Tibial nerve (tissue), 4 donors: ENCODE measurements around the gene DGKH. TPM values are rescaled to one million over a fixed set of nuclear protein-coding genes. Genes with fewer than 3 reads are reported as not detected.

ENCODE experiments used
- DNase-seq, 2 donors: peaks; one replicate each; pipeline ENCODE4 v3.0.0-alpha.2; 2019; ENCODE audit warnings: low spot score in 2 of 2
- H3K27ac ChIP-seq, 4 donors: fragments of 200-600 bp; sonication (generic) in 3 of 4; one replicate each; pipeline ENCODE4 v1.5.1; 2017 to 2019; ENCODE audit warnings: mild to moderate bottlenecking in 1 of 4
- H3K27me3 ChIP-seq, 2 donors: fragments of 200-600 bp; sonication (generic) in 1 of 2; one replicate each; pipeline versions ENCODE4 v1.5.1 to v1.6.0; 2017 to 2019
- H3K36me3 ChIP-seq, 3 donors: fragments of 200-600 bp; sonication (generic); one replicate each; pipeline ENCODE4 v1.5.1; 2018 to 2019
- H3K4me1 ChIP-seq, 4 donors: fragments of 200-600 bp; sonication (generic) in 3 of 4; one replicate each; pipeline ENCODE4 v1.5.1; 2017 to 2019
- H3K4me3 ChIP-seq, 4 donors: fragments of 200-600 bp; sonication (generic) in 3 of 4; one replicate each; pipeline ENCODE4 v1.5.1; 2017 to 2019; ENCODE audit warnings: mild to moderate bottlenecking in 1 of 4, moderate library complexity in 1 of 4
- H3K9me3 ChIP-seq, 4 donors: fragments of 200-600 bp; sonication (generic) in 3 of 4; one replicate each; pipeline ENCODE4 v1.5.1; 2017 to 2019
- EP300 ChIP-seq, 2 donors: sonication (generic); formaldehyde crosslinking; IDR thresholded peaks; one replicate each; pipeline ENCODE4 v1.6.1; 2017; ENCODE audit warnings: antibody characterized with exemption in 2 of 2, mild to moderate bottlenecking in 1 of 2
- POLR2A ChIP-seq, 2 donors: fragments of 450-650 bp; IDR thresholded peaks; one replicate each; pipeline ENCODE4 v1.6.1; 2017; ENCODE audit warnings: antibody characterized with exemption in 2 of 2, mild to moderate bottlenecking in 2 of 2, moderate library complexity in 2 of 2
- WGBS, 2 donors: methylation state at CpG; one replicate each; pipeline ENCODE4 v1.1.5; 2018; 5-methylcytosine and 5-hydroxymethylcytosine counted together
- total RNA-seq, 4 donors: library from RNA; depleted of rRNA; stranded (reverse); fragments of >200 nt; gene quantifications; one replicate each; pipeline ENCODE4 v1.1.0, GENCODE V29; 2016
- TF ChIP-seq, protein P1 (sequence below), 5 experiments: fragments of 200-600 bp in 3 of 5; fragments of 450-650 bp in 2 of 5; sonication (generic) in 3 of 5; IDR thresholded peaks; one replicate each; pipeline ENCODE4 v1.5.1; 2016 to 2019; ENCODE audit warnings: antibody characterized with exemption in 5 of 5, mild to moderate bottlenecking in 3 of 5, moderate library complexity in 2 of 5

Gene DGKH
- total RNA-seq, 4 donors from 2014 or later, result 9.6 to 14.5 (median 12.3) TPM

DNA sequence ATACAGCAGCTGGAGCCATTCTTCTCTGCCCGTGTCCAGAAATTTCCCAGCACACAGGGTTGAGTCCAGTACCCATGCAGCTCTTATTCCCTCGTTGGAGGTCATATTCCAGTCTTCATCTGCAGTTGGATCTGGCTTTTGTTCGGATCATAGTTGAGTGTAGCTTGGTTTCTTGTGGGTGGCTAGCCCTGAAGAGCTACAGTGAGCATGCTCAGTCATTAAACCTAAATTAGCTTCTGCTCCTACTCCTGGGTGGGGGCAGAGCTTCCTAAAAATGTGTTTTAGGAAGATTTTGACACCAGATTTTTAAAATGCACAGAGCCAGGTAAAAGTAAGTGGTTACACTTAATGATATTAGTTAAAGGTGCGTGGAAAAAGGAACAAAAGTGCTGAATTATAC is 64.4 kb downstream of the DGKH start:
- Histone ChIP-seq H3K4me1 (peaks cover 0 to 6% (median 0%) of the 10 kb centered on the region in 4 donors), H3K9me3 (no peaks in the 10 kb centered on the region), H3K27ac (no peak overlapping the region), H3K27me3 (no peaks in the 10 kb centered on the region), H3K4me3 (no peak overlapping the region), H3K36me3 (no peaks in the 10 kb centered on the region)
- DNase-seq, result no peak
- 51 to 62% methylated on average over 4 of the region's 4 CpGs for whole genome bisulfite sequencing, 2 donors
- TF ChIP-seq POLR2A (IDR thresholded peaks at IDR 0.05), result no peak
- TF ChIP-seq EP300 (IDR thresholded peaks at IDR 0.05), result no peak
- TF ChIP-seq, protein P1, sequence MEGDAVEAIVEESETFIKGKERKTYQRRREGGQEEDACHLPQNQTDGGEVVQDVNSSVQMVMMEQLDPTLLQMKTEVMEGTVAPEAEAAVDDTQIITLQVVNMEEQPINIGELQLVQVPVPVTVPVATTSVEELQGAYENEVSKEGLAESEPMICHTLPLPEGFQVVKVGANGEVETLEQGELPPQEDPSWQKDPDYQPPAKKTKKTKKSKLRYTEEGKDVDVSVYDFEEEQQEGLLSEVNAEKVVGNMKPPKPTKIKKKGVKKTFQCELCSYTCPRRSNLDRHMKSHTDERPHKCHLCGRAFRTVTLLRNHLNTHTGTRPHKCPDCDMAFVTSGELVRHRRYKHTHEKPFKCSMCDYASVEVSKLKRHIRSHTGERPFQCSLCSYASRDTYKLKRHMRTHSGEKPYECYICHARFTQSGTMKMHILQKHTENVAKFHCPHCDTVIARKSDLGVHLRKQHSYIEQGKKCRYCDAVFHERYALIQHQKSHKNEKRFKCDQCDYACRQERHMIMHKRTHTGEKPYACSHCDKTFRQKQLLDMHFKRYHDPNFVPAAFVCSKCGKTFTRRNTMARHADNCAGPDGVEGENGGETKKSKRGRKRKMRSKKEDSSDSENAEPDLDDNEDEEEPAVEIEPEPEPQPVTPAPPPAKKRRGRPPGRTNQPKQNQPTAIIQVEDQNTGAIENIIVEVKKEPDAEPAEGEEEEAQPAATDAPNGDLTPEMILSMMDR (IDR thresholded peaks at IDR 0.05), result no peak

DNA sequence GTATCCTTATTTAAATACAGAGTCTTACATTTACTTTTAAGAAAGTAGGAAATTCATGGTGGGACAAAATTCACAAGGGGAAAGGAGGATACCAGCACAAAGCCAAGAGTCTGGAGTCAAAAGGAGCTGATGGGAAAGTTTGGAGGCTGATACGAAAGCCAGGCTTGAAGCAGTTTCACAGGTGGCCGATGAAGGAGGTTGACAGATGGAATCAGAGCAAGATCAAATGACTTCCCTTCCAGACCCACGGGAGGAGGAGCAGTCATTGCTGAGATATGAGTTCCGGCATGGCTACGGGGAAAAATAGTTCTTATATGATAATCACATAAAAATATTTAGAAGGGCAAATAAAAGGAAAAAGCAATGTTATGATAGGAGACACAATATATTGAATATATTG is 65.0 kb downstream of the DGKH start:
- 71 to 73% methylated on average over 5 of the region's 5 CpGs for WGBS, 2 donors
- H3K4me3 ChIP-seq, result no peak overlapping the region
- TF ChIP-seq, protein P1 (IDR thresholded peaks at IDR 0.05), result no peak
- TF ChIP-seq POLR2A (IDR thresholded peaks at IDR 0.05) (no peak), EP300 (IDR thresholded peaks at IDR 0.05) (no peak)

DNA sequence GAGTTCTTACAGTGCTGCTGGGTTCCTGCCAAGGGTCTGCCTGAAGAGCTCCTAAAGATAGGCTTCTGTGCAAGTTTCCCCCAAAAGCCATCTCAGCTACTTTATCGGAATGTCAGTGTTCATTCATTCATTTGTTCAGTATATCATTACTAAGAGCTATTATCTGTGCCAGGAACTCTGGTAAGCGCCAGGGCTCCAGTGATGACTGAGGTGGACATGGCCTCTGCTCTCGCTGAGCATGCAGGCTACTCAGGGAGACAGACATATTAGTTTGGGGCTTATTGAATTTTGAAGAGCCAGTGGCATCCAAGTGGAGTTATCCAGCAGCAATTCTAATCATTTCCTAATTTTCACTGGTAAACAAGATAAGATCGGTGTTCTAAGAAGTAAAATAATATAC is 65.8 kb downstream of the DGKH start:
- TF ChIP-seq EP300 (IDR thresholded peaks at IDR 0.05), result no peak
- TF ChIP-seq POLR2A (IDR thresholded peaks at IDR 0.05), result no peak
- DNase-seq, result no peak
- Histone ChIP-seq H3K4me1 (peaks cover 0 to 6% (median 0%) of the 10 kb centered on the region in 4 donors), H3K9me3 (no peaks in the 10 kb centered on the region), H3K4me3 (no peak overlapping the region), H3K27ac (no peak overlapping the region), H3K27me3 (no peaks in the 10 kb centered on the region), H3K36me3 (no peaks in the 10 kb centered on the region)
- WGBS, 2 donors, result 65 to 76% methylated on average over 4 of the region's 4 CpGs

More for the DNA sequence above, 65.0 kb downstream of the DGKH start:
- DNase-seq, result no peak
- H3K27me3 ChIP-seq, result no peaks in the 10 kb centered on the region
- peaks cover 0 to 6% (median 0%) of the 10 kb centered on the region in 4 donors for H3K4me1 ChIP-seq
- no peaks in the 10 kb centered on the region for H3K9me3 ChIP-seq
- no peaks in the 10 kb centered on the region for H3K36me3 ChIP-seq
- no peak overlapping the region for H3K27ac ChIP-seq

DNA sequence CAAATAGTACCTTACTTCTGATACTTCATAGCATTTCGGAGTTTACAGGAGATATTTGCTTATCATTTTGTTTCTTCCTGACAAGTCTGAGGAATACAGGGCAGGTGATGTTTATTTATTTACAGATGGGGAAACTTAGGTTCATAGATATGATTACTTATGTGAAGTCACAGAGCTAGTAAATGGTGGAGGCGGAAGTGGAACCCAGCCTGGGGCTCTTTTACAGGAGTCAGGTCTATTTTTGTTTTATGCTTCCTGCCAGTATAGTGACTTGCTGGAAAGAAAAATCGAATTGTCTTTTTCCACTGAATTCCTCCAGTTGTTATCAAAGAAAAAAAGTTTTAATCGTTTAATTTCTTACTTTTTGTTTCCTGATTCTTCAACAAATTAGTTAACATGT is 66.5 kb downstream of the DGKH start:
- Histone ChIP-seq H3K9me3 (no peaks in the 10 kb centered on the region), H3K27ac (no peak overlapping the region), H3K4me3 (no peak overlapping the region), H3K4me1 (peaks cover 0 to 6% (median 0%) of the 10 kb centered on the region in 4 donors), H3K36me3 (no peaks in the 10 kb centered on the region), H3K27me3 (no peaks in the 10 kb centered on the region)
- WGBS, 2 donors, result 67 to 69% methylated on average over 4 of the region's 4 CpGs
- TF ChIP-seq EP300 (IDR thresholded peaks at IDR 0.05) (no peak), POLR2A (IDR thresholded peaks at IDR 0.05) (no peak)
- TF ChIP-seq, protein P1 (IDR thresholded peaks at IDR 0.05), result no peak
- no peak for DNase-seq

DNA sequence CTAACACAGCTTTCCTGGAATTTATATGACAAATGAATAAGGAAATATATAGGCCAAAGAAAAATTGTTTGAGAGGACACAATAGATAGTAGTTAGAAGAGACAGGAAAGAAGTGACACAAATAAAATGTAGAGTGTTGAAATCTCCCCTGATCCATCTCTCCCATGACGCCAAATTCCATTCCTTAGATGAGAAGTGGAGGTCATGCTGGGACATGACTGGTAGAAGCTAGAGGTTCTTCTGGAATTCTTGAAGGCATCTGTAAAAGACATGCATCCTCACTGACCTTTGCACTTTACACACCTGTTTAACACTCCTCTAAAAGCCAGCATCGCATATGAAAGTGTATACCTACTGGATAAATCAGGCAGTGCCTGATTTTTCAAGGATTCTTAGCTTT is 67.8 kb downstream of the DGKH start:
- 71 to 92% methylated on average over 2 of the region's 2 CpGs for whole genome bisulfite sequencing, 2 donors
- Histone ChIP-seq H3K36me3 (no peaks in the 10 kb centered on the region), H3K4me1 (no peaks in the 10 kb centered on the region), H3K27me3 (no peaks in the 10 kb centered on the region), H3K4me3 (no peak overlapping the region), H3K9me3 (no peaks in the 10 kb centered on the region), H3K27ac (no peak overlapping the region)
- no peak for DNase-seq
- no peak for TF ChIP-seq POLR2A (IDR thresholded peaks at IDR 0.05)

DNA sequence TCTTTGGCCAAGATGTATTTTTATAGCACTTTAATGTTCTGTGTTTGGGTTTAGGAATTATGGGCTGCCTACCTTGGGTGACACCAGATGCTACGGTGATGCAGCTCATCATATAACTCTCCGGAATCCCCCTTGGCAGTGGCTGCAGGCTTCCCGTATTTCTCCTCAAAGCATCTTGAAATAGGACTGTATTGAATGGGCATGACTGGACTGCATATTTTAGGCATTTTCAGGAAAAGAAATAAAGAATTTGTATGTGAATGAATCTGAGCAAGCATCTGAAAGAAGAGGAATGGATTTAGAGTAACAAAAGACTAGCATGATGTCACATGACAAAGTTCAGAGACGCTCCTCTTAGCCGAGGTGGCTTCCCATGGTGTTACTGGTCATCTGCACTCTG is 70.6 kb downstream of the DGKH start:
- H3K4me3 ChIP-seq, result no peak overlapping the region
- DNase-seq, result no peak
- H3K27me3 ChIP-seq, result no peaks in the 10 kb centered on the region
- H3K4me1 ChIP-seq, result no peaks in the 10 kb centered on the region
- H3K9me3 ChIP-seq, result no peaks in the 10 kb centered on the region
- 93 to 94% methylated on average over 5 of the region's 5 CpGs for WGBS, 2 donors
- TF ChIP-seq, protein P1 (IDR thresholded peaks at IDR 0.05), result no peak
- TF ChIP-seq POLR2A (IDR thresholded peaks at IDR 0.05) (no peak), EP300 (IDR thresholded peaks at IDR 0.05) (no peak)
- H3K27ac ChIP-seq, result no peak overlapping the region
- no peaks in the 10 kb centered on the region for H3K36me3 ChIP-seq
